WTC11 (cell line): ENCODE results near the gene PITPNM3. TPM values are rescaled to one million over a fixed set of nuclear protein-coding genes. Genes with fewer than 3 reads are reported as not detected.

ENCODE experiments used
- ATAC-seq: fragments of 200-7000 bp; cut with Tn5 transposase; 2 replicates; pipeline ENCODE4 v1.10.0; 2021; ENCODE audit warnings: mild to moderate bottlenecking, moderate library complexity
- CTCF ChIA-PET: fragments of 300-600 bp; sonication (Branson Sonifier 250); formaldehyde crosslinking; loops from one replicate; lab custom pipeline; 2021; ENCODE audit warnings: antibody characterized with exemption; lab: Charles Lee
- POLR2A ChIA-PET: fragments of 350-600 bp; sonication (Branson Sonifier 250); formaldehyde crosslinking; loops from one replicate; lab custom pipeline; 2021; ENCODE audit warnings: antibody characterized with exemption; lab: Charles Lee
- DNase-seq: peaks from one replicate; pipeline ENCODE4 v3.0.0; 2021; ENCODE audit warnings: low spot score
- H3K27ac Mint-ChIP-seq: 2 replicates; pipeline ENCODE4 v1.8.0; 2021; ENCODE audit warnings: mixed read lengths
- H3K27me3 Mint-ChIP-seq: 2 replicates; pipeline ENCODE4 v1.8.0; 2021; ENCODE audit warnings: low read depth, mild to moderate bottlenecking, moderate library complexity, mixed read lengths
- H3K36me3 Mint-ChIP-seq: 2 replicates; pipeline ENCODE4 v1.8.0; 2021; ENCODE audit warnings: mixed read lengths
- H3K4me1 Mint-ChIP-seq: 2 replicates; pipeline ENCODE4 v1.8.0; 2022; ENCODE audit warnings: mixed read lengths
- H3K4me3 Mint-ChIP-seq: 2 replicates; pipeline ENCODE4 v1.8.0; 2021; ENCODE audit warnings: mild to moderate bottlenecking, moderate library complexity, mixed read lengths
- H3K9me3 Mint-ChIP-seq: 2 replicates; pipeline ENCODE4 v1.8.0; 2021; ENCODE audit warnings: mixed read lengths
- EMX1 ChIP-seq: fragments of 250-450 bp; sonication (Bioruptor Pico); IDR thresholded peaks from 2 replicates; pipeline ENCODE4 v1.8.0; 2021; ENCODE audit warnings: mild to moderate bottlenecking
- FOXJ3 ChIP-seq: sonication (generic); formaldehyde crosslinking; IDR thresholded peaks from 2 replicates; pipeline ENCODE4 v1.9.0; 2021; ENCODE audit warnings: missing genetic modification reagents, mild to moderate bottlenecking, borderline replicate concordance
- HMGA2 ChIP-seq: fragments of 250-450 bp; sonication (Bioruptor Pico); IDR thresholded peaks from 2 replicates; pipeline ENCODE4 v1.4.0; 2021; ENCODE audit warnings: mild to moderate bottlenecking, moderate library complexity
- IRF2 ChIP-seq: sonication (generic); formaldehyde crosslinking; IDR thresholded peaks from 2 replicates; pipeline ENCODE4 v1.8.0; 2022; ENCODE audit warnings: low read depth, missing genetic modification reagents, borderline replicate concordance
- MXD4 ChIP-seq: fragments of 250-450 bp; sonication (Bioruptor Pico); IDR thresholded peaks from 2 replicates; pipeline ENCODE4 v1.8.0; 2021; ENCODE audit warnings: mild to moderate bottlenecking, moderate library complexity, borderline replicate concordance
- NFE2L1 ChIP-seq: sonication (generic); formaldehyde crosslinking; IDR thresholded peaks from 2 replicates; pipeline ENCODE4 v1.8.1; 2023; ENCODE audit warnings: missing genetic modification reagents
- RORB ChIP-seq: fragments of 250-450 bp; sonication (Bioruptor Pico); IDR thresholded peaks from 2 replicates; pipeline ENCODE4 v1.9.0; 2021; ENCODE audit warnings: mild to moderate bottlenecking
- SMAD4 ChIP-seq: sonication (generic); formaldehyde crosslinking; IDR thresholded peaks from 2 replicates; pipeline ENCODE4 v1.8.0; 2022; ENCODE audit warnings: mild to moderate bottlenecking, missing genetic modification reagents
- SP1 ChIP-seq: sonication (generic); formaldehyde crosslinking; conservative IDR thresholded peaks from 2 replicates; pipeline ENCODE4 v1.8.1; 2022; ENCODE audit warnings: missing genetic modification reagents
- TP53 ChIP-seq: sonication (generic); formaldehyde crosslinking; IDR thresholded peaks from 2 replicates; pipeline ENCODE4 v1.8.1; 2023; ENCODE audit warnings: mild to moderate bottlenecking, missing genetic modification reagents
- total RNA-seq: library from RNA; stranded (reverse); gene quantifications from 3 replicates; pipeline ENCODE4 v1.2.3, GENCODE V29; 2021
- TF ChIP-seq, protein P1 (sequence below): sonication (generic); formaldehyde crosslinking; IDR thresholded peaks from 2 replicates; pipeline ENCODE4 v1.8.1; 2023; ENCODE audit warnings: mild to moderate bottlenecking, missing genetic modification reagents, borderline replicate concordance
- TF ChIP-seq, protein P2 (sequence below): sonication (generic); formaldehyde crosslinking; IDR thresholded peaks from 2 replicates; pipeline ENCODE4 v1.8.0; 2023; ENCODE audit warnings: mild to moderate bottlenecking, missing genetic modification reagents
- TF ChIP-seq, protein P3 (sequence below): sonication (generic); formaldehyde crosslinking; IDR thresholded peaks from 2 replicates; pipeline ENCODE4 v1.8.0; 2023; ENCODE audit warnings: missing genetic modification reagents, mild to moderate bottlenecking, borderline replicate concordance
- TF ChIP-seq, protein P4 (sequence below): sonication (generic); formaldehyde crosslinking; IDR thresholded peaks from 2 replicates; pipeline ENCODE4 v1.8.0; 2022; ENCODE audit warnings: mild to moderate bottlenecking, missing genetic modification reagents
- TF ChIP-seq, protein P5 (sequence below): fragments of 250-450 bp; sonication (Bioruptor Pico); IDR thresholded peaks from 2 replicates; pipeline ENCODE4 v1.8.0; 2021; ENCODE audit warnings: mild to moderate bottlenecking
- TF ChIP-seq, protein P6 (sequence below): sonication (generic); formaldehyde crosslinking; IDR thresholded peaks from 2 replicates; pipeline ENCODE4 v1.8.0; 2022; ENCODE audit warnings: mild to moderate bottlenecking, missing genetic modification reagents
- TF ChIP-seq, protein P7 (sequence below): fragments of 250-450 bp; sonication (Bioruptor Pico); IDR thresholded peaks from 2 replicates; pipeline ENCODE4 v2.1.2; 2022; ENCODE audit warnings: mild to moderate bottlenecking, moderate library complexity

PITPNM3 gene
- total RNA-seq, 1 experiment from 2014 or later = 2.8 TPM

DNA sequence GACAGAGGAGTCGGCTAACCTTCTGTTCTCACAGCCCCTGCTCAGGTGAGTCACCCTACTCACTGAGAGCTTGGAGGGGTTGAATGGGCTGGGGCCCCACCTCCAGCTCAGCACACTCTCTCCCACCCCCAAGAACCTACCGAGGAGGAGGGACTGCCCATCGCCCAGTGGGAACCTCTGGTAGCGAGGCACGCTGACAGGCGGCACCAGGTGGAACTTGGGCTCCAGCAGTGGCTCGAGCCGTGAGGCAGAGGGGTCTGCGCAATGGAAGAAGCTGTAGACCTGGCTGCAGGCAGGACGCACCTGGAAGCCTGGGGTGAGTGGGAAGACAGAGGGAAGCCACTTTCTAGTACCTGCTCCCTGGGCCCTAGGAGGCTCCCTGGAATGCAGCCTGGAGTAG lies 83.8 kb downstream of the PITPNM3 start (continued):
- TF ChIP-seq, protein P1, sequence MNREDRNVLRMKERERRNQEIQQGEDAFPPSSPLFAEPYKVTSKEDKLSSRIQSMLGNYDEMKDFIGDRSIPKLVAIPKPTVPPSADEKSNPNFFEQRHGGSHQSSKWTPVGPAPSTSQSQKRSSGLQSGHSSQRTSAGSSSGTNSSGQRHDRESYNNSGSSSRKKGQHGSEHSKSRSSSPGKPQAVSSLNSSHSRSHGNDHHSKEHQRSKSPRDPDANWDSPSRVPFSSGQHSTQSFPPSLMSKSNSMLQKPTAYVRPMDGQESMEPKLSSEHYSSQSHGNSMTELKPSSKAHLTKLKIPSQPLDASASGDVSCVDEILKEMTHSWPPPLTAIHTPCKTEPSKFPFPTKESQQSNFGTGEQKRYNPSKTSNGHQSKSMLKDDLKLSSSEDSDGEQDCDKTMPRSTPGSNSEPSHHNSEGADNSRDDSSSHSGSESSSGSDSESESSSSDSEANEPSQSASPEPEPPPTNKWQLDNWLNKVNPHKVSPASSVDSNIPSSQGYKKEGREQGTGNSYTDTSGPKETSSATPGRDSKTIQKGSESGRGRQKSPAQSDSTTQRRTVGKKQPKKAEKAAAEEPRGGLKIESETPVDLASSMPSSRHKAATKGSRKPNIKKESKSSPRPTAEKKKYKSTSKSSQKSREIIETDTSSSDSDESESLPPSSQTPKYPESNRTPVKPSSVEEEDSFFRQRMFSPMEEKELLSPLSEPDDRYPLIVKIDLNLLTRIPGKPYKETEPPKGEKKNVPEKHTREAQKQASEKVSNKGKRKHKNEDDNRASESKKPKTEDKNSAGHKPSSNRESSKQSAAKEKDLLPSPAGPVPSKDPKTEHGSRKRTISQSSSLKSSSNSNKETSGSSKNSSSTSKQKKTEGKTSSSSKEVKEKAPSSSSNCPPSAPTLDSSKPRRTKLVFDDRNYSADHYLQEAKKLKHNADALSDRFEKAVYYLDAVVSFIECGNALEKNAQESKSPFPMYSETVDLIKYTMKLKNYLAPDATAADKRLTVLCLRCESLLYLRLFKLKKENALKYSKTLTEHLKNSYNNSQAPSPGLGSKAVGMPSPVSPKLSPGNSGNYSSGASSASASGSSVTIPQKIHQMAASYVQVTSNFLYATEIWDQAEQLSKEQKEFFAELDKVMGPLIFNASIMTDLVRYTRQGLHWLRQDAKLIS (CRISPR knock-in tag) = no peak
- no peak for TF ChIP-seq TP53 (CRISPR knock-in tag)
- TF ChIP-seq, protein P2, sequence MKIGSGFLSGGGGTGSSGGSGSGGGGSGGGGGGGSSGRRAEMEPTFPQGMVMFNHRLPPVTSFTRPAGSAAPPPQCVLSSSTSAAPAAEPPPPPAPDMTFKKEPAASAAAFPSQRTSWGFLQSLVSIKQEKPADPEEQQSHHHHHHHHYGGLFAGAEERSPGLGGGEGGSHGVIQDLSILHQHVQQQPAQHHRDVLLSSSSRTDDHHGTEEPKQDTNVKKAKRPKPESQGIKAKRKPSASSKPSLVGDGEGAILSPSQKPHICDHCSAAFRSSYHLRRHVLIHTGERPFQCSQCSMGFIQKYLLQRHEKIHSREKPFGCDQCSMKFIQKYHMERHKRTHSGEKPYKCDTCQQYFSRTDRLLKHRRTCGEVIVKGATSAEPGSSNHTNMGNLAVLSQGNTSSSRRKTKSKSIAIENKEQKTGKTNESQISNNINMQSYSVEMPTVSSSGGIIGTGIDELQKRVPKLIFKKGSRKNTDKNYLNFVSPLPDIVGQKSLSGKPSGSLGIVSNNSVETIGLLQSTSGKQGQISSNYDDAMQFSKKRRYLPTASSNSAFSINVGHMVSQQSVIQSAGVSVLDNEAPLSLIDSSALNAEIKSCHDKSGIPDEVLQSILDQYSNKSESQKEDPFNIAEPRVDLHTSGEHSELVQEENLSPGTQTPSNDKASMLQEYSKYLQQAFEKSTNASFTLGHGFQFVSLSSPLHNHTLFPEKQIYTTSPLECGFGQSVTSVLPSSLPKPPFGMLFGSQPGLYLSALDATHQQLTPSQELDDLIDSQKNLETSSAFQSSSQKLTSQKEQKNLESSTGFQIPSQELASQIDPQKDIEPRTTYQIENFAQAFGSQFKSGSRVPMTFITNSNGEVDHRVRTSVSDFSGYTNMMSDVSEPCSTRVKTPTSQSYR (CRISPR knock-in tag) = no peak

DNA sequence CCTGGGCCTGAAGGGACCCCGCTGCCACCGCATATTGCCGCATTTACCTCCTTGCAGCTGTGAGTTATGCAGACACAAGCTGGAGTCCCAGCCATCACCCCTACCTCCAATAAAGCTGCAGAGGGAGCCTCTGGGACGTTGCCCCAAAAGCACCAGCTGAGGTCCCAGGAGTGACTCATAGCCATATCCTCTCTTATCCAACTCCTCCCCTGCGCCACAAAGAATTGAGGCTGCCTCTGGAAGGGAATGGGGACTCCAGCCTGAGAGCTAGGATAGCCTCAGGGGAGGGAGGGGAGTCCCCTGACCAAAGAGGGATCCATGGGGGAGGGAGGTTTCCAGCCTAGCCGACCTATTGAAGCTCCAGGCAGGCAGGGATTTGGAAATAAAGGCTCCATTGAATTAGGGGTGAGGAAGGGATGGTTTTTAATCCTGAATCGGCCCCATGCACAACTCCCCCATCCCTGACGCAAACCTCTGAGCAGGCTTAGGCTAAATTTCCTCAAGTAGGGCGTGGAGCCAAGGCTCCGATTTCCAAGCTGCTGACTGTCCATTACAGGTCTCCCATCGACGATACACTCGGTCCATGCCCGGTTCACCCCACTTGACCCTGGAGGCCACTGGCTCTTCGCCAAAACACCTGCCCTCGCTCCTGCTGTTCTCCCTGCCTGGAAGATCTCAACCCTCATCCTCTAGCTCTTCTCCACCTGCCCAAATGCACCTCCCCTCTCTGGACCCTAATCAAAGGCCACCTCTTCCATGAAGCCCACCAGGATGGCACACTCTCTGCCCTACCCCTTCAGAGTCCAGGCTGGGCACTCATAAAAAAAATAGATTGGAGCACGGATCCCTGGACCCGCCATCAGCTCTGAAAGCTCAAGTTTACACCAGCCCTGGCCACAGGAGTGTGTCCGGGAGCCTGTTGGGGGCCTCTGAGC lies 84.6 kb downstream of the PITPNM3 start:
- no peaks in the 10 kb centered on the region; the same call in 1 of the 2 replicates for H3K27me3 Mint-ChIP-seq
- no peak for ATAC-seq
- TF ChIP-seq EMX1 (CRISPR knock-in tag) (no peak), MXD4 (CRISPR knock-in tag) (no peak), SMAD4 (no peak), SP1 (no peak), RORB (CRISPR knock-in tag) (no peak), IRF2 (CRISPR knock-in tag) (no peak), FOXJ3 (no peak), NFE2L1 (CRISPR knock-in tag) (no peak), HMGA2 (CRISPR knock-in tag) (no peak)
- TF ChIP-seq, protein P3, sequence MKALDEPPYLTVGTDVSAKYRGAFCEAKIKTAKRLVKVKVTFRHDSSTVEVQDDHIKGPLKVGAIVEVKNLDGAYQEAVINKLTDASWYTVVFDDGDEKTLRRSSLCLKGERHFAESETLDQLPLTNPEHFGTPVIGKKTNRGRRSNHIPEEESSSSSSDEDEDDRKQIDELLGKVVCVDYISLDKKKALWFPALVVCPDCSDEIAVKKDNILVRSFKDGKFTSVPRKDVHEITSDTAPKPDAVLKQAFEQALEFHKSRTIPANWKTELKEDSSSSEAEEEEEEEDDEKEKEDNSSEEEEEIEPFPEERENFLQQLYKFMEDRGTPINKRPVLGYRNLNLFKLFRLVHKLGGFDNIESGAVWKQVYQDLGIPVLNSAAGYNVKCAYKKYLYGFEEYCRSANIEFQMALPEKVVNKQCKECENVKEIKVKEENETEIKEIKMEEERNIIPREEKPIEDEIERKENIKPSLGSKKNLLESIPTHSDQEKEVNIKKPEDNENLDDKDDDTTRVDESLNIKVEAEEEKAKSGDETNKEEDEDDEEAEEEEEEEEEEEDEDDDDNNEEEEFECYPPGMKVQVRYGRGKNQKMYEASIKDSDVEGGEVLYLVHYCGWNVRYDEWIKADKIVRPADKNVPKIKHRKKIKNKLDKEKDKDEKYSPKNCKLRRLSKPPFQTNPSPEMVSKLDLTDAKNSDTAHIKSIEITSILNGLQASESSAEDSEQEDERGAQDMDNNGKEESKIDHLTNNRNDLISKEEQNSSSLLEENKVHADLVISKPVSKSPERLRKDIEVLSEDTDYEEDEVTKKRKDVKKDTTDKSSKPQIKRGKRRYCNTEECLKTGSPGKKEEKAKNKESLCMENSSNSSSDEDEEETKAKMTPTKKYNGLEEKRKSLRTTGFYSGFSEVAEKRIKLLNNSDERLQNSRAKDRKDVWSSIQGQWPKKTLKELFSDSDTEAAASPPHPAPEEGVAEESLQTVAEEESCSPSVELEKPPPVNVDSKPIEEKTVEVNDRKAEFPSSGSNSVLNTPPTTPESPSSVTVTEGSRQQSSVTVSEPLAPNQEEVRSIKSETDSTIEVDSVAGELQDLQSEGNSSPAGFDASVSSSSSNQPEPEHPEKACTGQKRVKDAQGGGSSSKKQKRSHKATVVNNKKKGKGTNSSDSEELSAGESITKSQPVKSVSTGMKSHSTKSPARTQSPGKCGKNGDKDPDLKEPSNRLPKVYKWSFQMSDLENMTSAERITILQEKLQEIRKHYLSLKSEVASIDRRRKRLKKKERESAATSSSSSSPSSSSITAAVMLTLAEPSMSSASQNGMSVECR (CRISPR knock-in tag) = no peak
- TF ChIP-seq, protein P4, sequence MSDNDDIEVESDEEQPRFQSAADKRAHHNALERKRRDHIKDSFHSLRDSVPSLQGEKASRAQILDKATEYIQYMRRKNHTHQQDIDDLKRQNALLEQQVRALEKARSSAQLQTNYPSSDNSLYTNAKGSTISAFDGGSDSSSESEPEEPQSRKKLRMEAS (CRISPR knock-in tag) = no peak
- TF ChIP-seq, protein P5, sequence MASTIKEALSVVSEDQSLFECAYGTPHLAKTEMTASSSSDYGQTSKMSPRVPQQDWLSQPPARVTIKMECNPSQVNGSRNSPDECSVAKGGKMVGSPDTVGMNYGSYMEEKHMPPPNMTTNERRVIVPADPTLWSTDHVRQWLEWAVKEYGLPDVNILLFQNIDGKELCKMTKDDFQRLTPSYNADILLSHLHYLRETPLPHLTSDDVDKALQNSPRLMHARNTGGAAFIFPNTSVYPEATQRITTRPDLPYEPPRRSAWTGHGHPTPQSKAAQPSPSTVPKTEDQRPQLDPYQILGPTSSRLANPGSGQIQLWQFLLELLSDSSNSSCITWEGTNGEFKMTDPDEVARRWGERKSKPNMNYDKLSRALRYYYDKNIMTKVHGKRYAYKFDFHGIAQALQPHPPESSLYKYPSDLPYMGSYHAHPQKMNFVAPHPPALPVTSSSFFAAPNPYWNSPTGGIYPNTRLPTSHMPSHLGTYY (CRISPR knock-in tag) = no peak
- TF ChIP-seq, protein P6, sequence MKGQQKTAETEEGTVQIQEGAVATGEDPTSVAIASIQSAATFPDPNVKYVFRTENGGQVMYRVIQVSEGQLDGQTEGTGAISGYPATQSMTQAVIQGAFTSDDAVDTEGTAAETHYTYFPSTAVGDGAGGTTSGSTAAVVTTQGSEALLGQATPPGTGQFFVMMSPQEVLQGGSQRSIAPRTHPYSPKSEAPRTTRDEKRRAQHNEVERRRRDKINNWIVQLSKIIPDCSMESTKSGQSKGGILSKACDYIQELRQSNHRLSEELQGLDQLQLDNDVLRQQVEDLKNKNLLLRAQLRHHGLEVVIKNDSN (CRISPR knock-in tag) = no peak
- TF ChIP-seq, protein P7, sequence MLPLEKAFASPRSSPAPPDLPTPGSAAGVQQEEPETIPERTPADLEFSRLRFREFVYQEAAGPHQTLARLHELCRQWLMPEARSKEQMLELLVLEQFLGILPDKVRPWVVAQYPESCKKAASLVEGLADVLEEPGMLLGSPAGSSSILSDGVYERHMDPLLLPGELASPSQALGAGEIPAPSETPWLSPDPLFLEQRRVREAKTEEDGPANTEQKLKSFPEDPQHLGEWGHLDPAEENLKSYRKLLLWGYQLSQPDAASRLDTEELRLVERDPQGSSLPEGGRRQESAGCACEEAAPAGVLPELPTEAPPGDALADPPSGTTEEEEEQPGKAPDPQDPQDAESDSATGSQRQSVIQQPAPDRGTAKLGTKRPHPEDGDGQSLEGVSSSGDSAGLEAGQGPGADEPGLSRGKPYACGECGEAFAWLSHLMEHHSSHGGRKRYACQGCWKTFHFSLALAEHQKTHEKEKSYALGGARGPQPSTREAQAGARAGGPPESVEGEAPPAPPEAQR = no peak
- TF ChIP-seq, all 79 proteins: peak for 0
- POLR2A ChIA-PET = interaction anchor here (0.6 kb wide), 1 partner anchor 81 kb away, joined by 6 read pairs; no protein-coding TSS in a partner anchor
- Mint-ChIP-seq H3K4me3 (no peak overlapping the region), H3K36me3 (no peaks in the 10 kb centered on the region), H3K9me3 (peaks cover 4% of the 10 kb centered on the region; the same call in 1 of the 2 replicates), H3K4me1 (peaks cover 19% of the 10 kb centered on the region), H3K27ac (no peak overlapping the region)
- no peak for DNase-seq
- CTCF ChIA-PET = interaction anchor here (0.7 to 4.4 kb wide), 18 partner anchors 8 to 179 kb away, joined by 3 to 36 read pairs (median 6); partner anchors contain the start of genes C17orf100, MED31 and PIMREG
